GM18907 (cell line): ENCODE data around the gene ZC3H12D.
"Not testable (repeated sequence)": the region's sequence is repeated elsewhere in the genome, so short reads cannot be mapped to it uniquely, and the experiment has no call there.

ENCODE experiments used
- ATAC-seq: cut with Tn5 transposase; IDR thresholded peaks from one replicate; pipeline ENCODE4 v1.9.1; 2021; ENCODE audit warnings: mild to moderate bottlenecking, moderate library complexity; ENCODE audit not compliant: unreplicated experiment

ZC3H12D gene

GRCh38 chr6:149460249-149460648, 24.6 kb downstream of the ZC3H12D start:
- not testable (repeated sequence) for ATAC-seq

- ATAC-seq = no peak
These were observed 25.1 kb downstream of the ZC3H12D start for GRCh38 chr6:149459761-149460160.

- ATAC-seq = no peak
These were observed 26.0 kb downstream of the ZC3H12D start for GRCh38 chr6:149458806-149459205.

GRCh38 chr6:149458196-149458595, 26.6 kb downstream of the ZC3H12D start:
- ATAC-seq = no peak

- ATAC-seq = no peak
These were observed 27.4 kb downstream of the ZC3H12D start for GRCh38 chr6:149457316-149457884.

- no peak for ATAC-seq
These were observed 28.3 kb downstream of the ZC3H12D start for GRCh38 chr6:149456311-149457021.

- no peak for ATAC-seq
These were observed 29.6 kb downstream of the ZC3H12D start for GRCh38 chr6:149455031-149455732.

- no peak for ATAC-seq
These were observed 30.4 kb downstream of the ZC3H12D start for GRCh38 chr6:149454346-149454848.

GRCh38 chr6:149453597-149454345, 31.0 kb downstream of the ZC3H12D start:
- no peak for ATAC-seq

- no peak for ATAC-seq
These were observed 32.5 kb downstream of the ZC3H12D start for GRCh38 chr6:149452037-149452939.

GRCh38 chr6:149451376-149452036, 33.3 kb downstream of the ZC3H12D start:
- no peak for ATAC-seq

GRCh38 chr6:149450679-149451375, 34.0 kb downstream of the ZC3H12D start:
- no peak for ATAC-seq

GRCh38 chr6:149449831-149450678, 34.8 kb downstream of the ZC3H12D start:
- no peak for ATAC-seq

- ATAC-seq = no peak
These were observed 35.9 kb downstream of the ZC3H12D start for GRCh38 chr6:149448821-149449453.

- ATAC-seq = no peak
These were observed 37.9 kb downstream of the ZC3H12D start for GRCh38 chr6:149446791-149447376.

GRCh38 chr6:149445573-149445972, 39.2 kb downstream of the ZC3H12D start:
- ATAC-seq = peak; percentile 24

- ATAC-seq = peak; percentile 64
These were observed 39.7 kb downstream of the ZC3H12D start for GRCh38 chr6:149445095-149445466.
